ENCODE results near the gene NR2C1.

DNA sequence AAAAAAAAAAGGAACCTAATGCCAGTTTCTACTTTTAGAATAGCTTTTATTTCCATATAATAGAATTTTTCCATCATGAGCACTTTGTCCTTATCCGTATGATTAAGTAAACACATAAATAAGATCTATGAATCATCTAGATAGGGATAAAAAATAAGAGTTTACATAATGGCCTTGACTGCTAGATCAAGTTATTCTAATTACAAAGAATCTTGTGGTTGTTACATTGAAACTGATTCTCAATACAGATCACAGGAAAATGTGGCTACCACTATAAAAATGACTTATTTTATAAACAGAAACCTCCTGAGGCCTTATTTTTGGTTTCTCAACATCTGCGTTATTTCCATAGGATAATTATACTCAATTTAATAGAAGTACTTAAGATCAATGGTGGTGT is 35.5 kb downstream of the NR2C1 start:
- TF ChIP-seq, protein P1, sequence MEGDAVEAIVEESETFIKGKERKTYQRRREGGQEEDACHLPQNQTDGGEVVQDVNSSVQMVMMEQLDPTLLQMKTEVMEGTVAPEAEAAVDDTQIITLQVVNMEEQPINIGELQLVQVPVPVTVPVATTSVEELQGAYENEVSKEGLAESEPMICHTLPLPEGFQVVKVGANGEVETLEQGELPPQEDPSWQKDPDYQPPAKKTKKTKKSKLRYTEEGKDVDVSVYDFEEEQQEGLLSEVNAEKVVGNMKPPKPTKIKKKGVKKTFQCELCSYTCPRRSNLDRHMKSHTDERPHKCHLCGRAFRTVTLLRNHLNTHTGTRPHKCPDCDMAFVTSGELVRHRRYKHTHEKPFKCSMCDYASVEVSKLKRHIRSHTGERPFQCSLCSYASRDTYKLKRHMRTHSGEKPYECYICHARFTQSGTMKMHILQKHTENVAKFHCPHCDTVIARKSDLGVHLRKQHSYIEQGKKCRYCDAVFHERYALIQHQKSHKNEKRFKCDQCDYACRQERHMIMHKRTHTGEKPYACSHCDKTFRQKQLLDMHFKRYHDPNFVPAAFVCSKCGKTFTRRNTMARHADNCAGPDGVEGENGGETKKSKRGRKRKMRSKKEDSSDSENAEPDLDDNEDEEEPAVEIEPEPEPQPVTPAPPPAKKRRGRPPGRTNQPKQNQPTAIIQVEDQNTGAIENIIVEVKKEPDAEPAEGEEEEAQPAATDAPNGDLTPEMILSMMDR (IDR thresholded peaks at IDR 0.05; ENCODE audit: low read depth, low read length) = no peak
- TF ChIP-seq POLR2A (IDR thresholded peaks at IDR 0.05; ENCODE audit: extremely low read depth, insufficient read length) = no peak
- TF ChIP-seq, protein P2, sequence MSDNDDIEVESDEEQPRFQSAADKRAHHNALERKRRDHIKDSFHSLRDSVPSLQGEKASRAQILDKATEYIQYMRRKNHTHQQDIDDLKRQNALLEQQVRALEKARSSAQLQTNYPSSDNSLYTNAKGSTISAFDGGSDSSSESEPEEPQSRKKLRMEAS (IDR thresholded peaks at IDR 0.05; ENCODE audit: low read depth, low read length) = no peak
- no peak for TF ChIP-seq MYC (IDR thresholded peaks at IDR 0.05; ENCODE audit: low read depth, low read length)

Measured in NB4 (cell line).